Globus pallidus (tissue), 1 donor: ENCODE results near the gene PDP2.
A peak's percentile ranks its signal among the peaks of the same experiment; 100 is the strongest.
"Not testable (repeated sequence)": the region's sequence is repeated elsewhere in the genome, so short reads cannot be mapped to it uniquely, and the experiment has no call there.

ENCODE experiments used
- DNase-seq: peaks from one replicate; pipeline ENCODE4 v3.0.0-alpha.2; 2015; ENCODE audit warnings: low spot score

The PDP2 gene

DNA sequence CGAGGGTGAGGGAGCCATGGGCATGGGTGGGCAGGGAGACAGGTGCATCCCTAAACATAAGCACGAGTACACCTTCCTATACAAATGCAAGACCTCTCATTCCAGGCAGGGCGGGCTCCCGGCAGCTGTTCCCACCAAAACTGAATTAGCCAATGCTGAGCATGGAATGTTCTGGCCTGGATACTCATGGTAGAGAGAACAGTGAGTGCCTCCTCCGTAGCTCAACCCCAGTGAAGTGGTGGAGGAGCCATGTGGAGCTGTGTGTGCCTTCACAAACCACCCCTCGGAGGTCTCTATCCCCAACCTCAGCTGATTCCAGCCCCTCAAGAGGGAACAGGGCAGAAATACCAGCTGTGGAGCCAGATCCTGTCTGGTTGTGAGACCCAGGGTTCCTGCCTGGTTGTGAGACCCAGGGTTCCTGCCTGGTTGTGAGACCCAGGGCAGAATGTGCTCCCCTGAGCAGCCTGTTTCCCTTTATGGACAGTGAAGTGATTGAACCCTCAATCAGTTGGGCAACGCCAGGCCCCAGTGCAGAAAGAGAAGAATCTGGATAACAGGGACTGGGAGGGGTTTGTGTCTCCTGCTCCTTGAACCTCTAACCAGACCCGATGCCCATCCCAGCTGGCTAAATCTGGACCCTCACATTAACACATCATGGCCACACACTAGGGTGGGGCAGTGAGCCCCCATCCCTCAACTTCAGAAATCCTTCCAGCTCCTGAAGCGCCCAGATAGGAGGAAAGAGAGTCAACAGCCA is 40.8 kb downstream of the PDP2 start:
- no peak for DNase-seq

DNA sequence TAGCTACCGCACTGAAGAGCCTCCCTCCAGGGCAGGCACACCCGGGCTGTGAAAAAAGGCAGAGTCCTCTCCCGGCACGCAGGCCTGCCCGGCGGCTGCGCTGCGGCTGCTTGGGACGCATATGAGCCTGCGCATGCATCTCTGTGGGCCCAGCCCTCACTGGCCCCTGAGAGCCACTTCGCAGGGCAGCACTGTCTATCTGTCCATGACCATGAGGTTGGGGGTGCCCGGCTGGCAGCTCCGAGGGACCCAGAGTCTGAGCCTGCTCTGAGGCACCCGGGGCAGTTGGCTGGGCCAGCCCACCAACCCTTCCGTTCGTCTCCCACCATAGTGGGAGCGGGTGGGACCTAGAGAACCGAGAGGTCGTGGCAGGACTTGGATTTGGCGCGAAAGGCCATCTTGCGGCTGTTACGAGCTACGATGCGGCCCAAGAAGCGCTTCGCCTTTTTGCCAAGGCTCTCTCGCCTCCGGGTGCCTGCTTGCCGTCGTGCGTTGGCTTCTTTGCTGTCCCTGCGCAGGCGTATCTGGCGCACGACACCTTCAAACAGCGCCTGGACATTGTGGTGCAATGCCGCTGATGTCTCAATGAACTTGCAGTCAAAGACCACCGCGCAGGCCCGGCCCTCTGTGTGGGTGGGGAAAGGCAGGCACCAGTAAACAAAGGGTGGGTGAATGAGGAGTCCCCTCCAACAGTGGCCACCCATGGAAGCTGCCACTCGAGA is 41.6 kb downstream of the PDP2 start:
- no peak for DNase-seq

DNA sequence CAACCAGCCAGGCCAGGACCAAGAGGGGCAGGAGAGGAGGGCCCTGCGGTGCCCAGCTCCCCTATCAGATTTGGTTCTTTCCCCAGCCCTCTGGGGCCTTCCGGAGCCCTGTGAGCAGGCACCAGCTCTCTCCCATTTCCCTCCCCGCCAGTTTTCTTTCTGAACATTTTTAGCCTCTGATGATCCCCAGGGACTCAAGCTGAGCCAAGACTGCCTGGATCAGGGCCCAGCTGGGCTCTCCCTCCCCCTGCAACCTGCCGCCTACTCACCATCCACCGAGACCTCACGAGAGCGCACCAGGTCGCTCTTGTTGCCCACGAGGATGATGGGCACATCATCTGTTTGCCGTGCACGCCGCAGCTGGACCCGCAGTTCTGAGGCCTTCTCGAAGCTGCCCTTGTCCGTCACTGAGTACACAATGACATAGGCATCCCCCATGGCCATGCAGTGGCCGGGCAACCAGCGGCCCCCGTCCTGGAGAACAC is 43.0 kb downstream of the PDP2 start:
- DNase-seq: no peak

DNA sequence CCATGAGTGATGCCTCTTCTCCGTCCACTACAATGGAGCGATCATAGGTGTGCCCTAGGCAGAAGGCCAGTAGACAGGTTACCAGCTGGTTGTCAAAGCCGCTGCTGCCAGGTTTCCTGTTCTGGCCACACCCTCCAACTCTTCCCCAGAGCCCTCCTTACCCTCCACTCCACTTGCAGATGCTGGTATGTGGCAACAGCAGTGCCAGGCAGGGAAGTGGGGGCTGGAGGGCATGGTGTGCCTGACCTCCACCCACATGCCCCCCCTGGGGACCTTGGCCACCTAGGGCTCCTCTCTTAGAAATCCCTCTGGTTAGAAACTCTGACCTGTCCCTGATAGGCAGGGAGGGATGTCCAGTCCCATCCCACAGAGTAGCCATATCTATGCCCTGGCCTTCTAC is 43.6 kb downstream of the PDP2 start:
- DNase-seq: no peak

DNA sequence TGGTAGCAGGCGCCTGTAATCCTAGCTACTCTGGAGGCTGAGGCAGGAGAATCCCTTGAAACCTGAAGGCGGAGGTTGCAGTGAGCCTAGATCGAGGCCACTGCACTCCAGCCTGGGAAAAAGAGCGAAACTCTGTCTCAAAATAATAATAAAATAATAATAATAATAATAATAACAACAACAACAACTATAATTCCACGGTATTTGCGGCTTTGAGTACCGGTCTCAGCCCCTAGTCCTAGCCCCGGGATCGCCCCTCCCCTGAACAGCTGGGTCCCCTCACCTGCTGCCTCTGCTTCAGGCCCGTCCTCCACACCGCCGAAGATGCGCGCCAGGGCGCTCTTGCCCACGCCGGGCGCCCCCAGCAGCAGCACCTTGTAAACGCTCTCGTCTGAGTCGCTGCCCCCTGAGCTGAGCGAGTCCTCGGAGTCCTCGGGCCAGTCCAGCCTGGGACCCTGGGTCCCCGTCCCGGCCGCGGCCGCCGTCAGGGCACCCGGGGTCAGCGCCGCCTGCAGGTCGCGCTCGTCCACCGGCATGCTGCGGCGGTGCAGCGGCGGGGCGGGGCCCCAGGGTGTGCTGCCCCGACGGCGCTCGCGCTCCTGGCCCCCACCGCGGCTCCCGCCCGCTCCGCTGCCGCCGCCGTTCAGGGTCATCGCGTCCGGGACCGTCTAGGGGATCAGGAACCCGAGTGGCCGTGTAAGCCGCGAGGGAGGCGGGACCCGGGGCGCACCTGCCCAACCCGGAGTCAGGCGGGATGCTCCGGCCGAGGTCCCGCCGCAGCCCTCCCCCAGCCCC is 44.4 kb downstream of the PDP2 start:
- DNase-seq: no peak

DNA sequence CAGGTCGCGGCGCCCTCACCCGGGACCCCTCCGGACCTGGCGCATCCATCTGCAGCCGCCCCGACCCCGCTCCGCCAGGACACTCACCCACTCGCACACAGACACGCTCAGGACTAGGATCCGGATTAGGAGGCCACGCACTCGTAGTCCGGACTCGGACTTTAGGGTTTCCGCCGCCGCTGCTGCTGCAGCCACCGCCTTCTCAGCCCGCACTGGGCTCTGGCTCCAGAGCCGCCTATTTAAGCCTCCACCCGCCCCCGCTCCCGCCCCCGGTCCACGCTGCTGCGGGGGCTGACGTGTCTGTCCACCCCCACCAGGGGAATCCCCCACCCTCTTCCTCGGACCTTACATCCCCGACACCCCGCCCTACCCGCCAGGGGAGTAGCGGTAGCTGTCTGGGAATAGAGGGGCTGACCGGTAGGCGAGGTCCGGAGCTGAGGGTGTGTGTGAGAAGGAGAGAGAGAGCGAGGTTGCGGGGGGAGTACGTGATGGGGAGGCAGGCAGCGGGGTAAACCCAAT is 45.1 kb downstream of the PDP2 start, which contains the start of gene RRAD:
RRAD (minus strand) TSS at position 214 of the 519 bp plus-strand sequence. CDS start 356 bp downstream, outside the sequence.
- DNase-seq: no peak

DNA sequence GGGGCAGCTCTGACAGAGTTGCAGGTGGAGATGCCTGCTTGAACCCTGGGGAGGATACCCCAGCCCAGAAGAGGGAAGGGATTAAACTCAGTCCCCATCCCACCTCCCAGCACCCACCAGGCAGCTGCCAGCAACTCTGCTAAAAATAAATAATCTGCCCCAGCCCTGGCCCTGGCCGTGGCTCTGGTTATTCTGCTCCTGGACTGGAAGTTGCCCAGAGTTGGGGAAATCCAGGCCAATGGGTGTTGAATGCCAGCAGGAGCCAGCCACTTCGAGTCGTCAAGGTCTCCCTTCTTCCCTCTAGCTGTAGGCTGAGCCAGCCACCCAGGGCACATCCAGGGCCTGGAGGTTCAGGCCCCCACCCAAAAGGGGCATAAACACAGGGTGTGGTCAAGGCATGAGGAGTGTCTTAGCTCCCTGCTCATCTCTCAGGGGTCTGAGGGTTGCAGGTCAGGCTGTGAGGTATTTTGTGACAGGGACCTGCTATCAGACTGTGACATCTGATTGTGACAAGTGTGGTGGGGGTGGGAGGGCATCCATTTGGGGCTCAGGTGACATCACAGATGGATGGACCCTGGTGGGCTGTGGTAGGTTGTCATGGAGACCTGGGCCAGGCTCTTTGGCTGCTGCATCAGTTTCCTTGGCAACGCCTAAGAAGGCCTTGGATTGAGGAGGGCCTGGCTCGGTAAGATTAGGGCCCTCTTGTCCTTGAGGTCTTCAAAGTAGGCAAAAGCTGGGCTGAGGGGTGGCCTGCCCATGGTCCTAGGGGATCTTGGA is 46.0 kb downstream of the PDP2 start:
- peak; percentile 49 for DNase-seq

DNA sequence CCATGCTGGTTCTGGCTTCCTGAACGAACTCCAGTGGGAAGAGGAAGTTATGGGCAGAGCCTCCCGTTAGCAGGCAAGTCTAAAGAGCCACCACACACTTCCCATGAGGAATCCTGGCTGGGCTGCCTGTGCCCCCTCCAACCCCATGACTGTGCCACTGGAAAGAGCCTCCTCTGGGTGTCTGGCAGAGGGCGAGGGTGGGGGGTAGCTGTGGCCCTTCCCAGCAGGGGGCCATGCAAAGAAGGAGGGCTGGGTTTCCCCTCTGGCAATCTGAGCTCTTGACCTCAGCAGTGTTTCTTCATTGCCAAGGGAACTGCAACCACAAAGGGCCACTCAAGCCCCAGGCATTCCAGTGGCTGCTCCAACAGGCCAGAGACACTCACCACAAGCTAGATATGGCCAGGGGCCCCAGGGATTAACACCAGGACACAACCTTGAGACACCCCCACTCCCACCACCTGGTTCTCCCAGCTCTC is 46.7 kb downstream of the PDP2 start:
- no peak for DNase-seq

DNA sequence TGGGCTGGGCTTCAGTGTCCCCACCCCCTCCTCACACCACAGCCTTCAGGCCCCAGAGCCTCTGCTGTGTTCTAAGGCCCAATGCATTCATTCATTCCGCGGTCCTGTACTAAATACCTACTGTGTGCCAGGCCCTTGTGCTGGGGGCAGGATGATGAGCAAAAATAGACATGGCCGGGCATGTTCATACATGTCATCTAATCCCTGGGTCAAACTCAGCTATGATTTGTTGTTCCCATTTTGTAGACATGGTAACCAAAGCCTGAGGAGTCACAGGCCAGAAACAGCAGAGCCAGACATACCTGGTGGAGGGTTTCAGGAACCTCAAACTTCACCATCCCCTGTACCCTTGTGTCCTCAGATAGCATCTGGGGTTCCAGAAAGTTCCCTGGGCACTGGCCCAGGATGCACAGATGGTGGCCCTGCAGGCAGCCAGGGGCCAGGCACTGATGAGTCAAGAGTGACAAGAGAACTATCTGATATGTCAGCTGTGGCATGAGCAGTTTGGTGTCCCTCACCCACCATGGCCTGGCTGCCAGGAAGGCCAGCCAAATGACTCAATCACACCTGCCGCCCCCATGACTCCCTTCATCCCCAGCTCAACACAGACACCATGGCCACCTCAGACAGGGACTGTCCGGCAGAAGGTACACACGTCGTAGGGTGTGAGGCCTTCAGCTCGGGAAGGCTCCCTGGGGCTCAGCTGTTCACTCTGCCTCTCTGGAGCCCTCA is 47.8 kb downstream of the PDP2 start:
- DNase-seq: no peak

DNA sequence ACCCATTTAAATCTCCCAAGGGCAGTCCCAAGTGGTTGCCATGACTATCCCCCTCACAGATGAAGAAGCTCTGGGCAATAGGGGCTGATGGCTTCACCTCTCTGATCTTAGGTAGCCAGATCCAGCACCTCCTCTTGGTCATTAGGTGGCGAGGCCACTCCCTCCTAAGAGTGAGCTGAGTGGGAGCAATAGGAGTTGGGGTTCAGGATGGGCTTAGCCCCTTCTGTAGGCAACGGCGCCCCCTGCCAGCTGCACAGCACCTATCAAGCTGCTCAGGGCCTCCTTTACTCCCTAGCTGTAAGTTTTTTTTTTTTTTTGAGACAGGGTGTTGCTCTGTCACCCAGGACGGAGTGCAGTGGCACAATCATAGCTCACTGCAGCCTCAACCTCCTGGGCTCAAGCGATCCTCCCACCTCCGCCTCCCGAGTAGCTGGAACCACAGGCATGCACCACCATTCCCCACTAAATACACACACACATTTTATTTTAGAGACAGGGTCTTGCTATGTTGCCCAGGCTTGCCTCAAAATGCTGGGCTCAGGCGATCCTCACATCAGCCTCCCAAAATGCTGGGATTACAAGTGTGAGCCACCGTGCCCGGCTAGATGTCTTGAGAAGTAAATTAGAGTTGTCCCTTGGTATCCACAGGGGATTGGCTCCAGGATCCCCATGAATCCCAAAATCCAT is 48.5 kb downstream of the PDP2 start:
- DNase-seq: no peak

DNA sequence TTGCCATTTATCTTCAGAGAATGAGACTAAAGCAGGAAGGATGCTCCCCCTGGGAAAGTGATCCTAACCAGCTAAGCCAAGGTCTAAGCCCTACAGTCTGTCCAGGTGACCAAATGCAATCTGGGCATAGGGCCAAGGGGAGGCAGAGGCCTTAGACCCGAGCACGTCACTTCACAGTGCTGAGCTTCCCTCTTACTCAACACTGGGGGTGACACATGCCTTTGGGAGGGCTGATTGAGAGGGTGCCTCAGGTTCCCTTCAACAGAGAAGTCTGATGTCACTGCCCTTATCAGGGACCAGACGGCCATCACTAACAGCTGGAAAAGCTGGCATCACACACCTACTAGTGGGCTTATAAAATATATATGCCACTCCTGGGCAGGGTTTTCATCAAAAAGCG is 49.9 kb downstream of the PDP2 start:
- DNase-seq: no peak

DNA sequence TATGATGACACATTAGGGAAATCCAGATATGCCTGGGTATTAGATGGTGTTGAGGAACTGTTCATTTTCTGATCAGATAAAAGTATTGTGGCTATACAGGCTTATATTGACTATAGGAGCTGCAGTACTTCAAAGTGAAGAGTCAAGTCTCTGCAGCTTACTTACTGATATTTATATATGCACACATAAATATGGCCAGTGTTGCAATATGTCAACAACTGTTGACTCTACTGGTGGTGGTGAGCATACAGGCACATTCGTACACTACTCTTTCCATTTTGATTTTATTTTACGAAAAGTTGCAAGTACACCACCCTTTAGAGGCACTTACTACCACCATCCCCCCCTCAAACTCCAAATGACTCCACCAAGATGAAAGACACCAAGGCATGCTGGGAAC is 51.4 kb downstream of the PDP2 start:
- DNase-seq: no peak

DNA sequence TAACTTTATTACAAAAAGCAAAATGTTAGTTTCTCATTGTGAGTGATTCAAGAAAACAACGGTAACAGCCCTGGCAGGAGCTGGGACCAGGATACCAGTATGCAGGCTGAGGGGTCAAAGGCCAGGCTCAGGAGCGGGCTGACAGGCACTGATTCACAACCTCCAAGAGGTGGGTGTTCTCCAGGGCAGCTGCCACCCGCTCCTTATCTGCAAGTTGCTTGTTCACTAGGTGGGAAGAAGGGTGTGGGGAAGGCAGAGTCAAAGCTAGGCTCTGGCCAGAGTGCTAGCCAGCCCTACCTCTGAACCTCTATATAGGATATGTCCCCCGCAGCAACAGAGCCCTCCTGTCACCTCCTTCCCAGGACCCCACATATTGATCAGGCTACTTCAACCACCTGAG is 51.8 kb downstream of the PDP2 start:
- DNase-seq: no peak

DNA sequence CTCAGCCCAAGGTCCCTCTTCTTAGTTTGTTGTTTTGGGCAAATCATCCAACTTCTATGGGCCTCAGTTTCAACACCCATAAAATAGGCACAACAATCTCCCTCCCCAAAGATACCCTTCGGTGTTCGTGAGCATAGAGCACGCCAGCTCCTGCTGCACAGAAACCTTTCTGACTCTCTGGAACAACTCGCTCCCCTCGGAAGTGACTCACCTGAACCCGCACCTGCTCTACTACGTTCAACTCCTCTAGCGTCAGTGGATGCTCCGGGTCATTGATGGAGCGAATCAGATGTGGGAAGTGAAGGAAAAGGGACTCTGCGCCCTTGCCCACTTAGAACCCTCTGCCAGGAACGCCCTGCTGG is 53.4 kb downstream of the PDP2 start:
- DNase-seq: no peak

DNA sequence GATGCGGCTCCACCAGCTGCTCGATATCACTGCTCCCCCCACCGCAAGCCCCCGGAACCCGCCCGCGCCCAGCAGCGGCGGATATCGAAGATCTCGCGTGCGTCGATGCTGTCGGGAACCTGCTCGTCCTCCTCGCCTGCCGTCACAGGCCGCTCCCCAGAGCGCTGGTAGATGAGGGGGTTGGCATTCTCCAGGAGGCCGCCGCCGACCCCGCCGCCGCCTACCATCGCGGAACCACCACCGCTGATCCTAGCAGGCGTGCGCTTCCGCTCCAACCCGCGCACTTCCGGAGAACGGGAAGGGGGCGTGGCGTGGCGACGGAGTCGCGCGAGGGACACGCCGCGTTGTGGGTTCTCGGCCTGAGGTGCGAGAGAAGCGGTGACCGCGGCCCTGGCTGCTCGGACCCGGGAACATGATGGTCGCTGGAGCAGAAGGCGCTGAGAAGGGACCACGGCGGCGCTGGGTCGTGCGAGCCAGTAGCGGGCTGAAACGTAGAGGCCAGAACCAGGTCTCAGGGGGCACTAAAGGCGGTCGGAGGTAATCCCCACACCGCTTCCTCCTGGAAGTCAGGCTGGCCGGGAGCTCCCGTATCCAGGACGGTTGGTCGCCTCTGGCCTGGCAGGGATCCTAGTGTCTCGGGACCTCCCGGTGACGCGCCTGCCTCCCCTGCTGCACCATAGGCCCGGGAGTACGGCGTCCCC is 54.0 kb downstream of the PDP2 start, which contains the start of gene CIAO2B:
CIAO2B (minus strand) TSS at position 265 of the 701 bp plus-strand sequence; CDS start at position 227, 38 bp downstream.
- DNase-seq: peak; percentile 80

DNA sequence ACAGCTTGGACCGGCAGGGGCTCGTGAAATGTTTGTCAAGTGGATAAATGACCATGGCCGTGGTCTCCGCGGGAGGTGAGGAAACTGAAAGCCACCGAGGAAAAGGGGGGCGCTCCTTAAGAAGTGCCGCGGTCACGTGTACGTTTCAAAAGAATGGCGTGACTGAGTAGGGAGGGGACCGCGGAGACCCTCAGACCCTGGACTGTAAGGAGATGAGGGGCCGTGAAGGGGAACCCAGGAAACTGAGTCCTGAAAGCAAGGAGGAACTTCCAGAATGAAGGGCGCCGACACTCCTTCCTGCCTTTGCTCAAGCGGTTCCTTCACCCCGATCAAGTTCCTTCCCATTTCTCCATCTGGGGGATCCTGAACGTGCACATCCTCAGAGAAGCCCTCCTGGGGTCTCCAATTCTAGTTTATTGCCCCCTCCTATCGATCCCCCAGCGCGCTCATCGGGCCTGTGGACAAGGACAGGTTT is 54.6 kb downstream of the PDP2 start:
- DNase-seq: not testable (repeated sequence)

DNA sequence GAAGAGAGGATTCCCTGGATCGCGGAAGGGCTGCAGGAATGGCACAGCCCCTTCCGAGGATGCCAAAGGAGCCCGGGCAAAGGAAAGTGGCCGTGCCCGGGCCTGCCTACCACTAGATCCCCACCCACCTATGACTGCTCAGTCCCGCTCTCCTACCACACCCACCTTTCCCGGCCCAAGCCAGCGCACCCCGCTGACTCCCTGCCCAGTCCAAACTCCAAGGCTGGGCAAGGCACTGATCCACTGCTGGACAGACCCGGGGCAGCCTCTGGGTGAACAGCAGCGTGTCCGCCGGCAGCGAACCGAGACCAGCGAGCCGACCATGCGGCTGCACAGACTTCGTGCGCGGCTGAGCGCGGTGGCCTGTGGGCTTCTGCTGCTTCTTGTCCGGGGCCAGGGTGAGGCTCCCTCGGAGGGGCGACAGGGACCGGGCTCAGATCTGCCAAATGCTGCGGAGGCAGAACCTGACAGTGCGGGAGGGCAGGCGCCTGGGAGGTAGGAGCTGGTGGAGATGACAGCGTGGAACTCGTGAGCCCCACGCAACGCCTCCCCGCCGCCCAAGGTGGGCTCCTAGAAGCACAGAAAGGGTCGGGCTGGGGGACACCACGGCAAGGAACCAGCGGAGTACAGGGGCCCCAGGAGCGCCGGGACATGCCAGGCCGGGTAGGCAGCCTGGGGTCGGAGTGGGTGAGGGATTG is 55.1 kb downstream of the PDP2 start, which contains the start of gene CES2:
CES2 (plus strand) TSS at position 203 of the 698 bp plus-strand sequence; CDS start at position 323, 120 bp downstream.
- DNase-seq: no peak

DNA sequence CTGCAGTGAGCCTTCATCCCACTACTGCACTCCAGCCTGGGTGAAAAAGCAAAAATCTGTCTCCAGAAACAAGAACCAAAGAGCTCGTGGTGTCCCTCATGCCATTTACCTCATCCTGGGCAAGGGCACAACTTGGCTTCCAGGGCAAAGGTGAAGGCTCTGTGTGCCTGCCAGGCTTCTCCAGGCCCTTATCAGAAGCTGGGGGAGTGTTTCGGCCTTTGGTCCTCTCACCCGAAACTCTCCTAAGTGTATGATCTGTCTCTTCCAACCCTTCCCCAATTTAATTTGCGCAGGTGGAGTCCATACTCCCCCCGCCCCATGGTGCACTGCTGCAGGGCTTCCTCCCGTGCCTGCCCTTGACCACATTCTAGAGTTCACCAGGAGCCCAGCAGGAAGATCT is 56.1 kb downstream of the PDP2 start:
- DNase-seq: no peak
